CD4-positive, alpha-beta T cell treated with Interleukin-15 for 1 hour (primary cell): Measurements from ENCODE around the gene ZFP62.

Source experiments
- DNase-seq: peaks from one replicate; pipeline ENCODE4 v3.0.0-alpha.2; 2020

ZFP62 gene

GRCh38 chr5:180866985-180867384, 5.9 kb upstream of the ZFP62 start:
- no peak for DNase-seq

- DNase-seq = no peak
Observed at GRCh38 chr5:180865981-180866695, 5.1 kb upstream of the ZFP62 start.

- DNase-seq = no peak
Observed at GRCh38 chr5:180862645-180863044, 1.6 kb upstream of the ZFP62 start.

GRCh38 chr5:180860273-180860886, 696 bp downstream of the ZFP62 start:
- DNase-seq = peak; percentile 73

GRCh38 chr5:180858586-180858985, 2.5 kb downstream of the ZFP62 start:
- DNase-seq = no peak

GRCh38 chr5:180853848-180854176, 7.3 kb downstream of the ZFP62 start:
- no peak for DNase-seq

GRCh38 chr5:180853121-180853847, 7.8 kb downstream of the ZFP62 start:
- DNase-seq = no peak

- DNase-seq = no peak
Observed at GRCh38 chr5:180852495-180852894, 8.6 kb downstream of the ZFP62 start.

GRCh38 chr5:180850434-180851078, 10.5 kb downstream of the ZFP62 start:
- DNase-seq = no peak

- no peak for DNase-seq
Observed at GRCh38 chr5:180849827-180850226, 11.2 kb downstream of the ZFP62 start.

- no peak for DNase-seq
Observed at GRCh38 chr5:180848878-180849277, 12.2 kb downstream of the ZFP62 start.

GRCh38 chr5:180848265-180848664, 12.8 kb downstream of the ZFP62 start:
- DNase-seq = no peak

GRCh38 chr5:180847026-180847425, 14.1 kb downstream of the ZFP62 start:
- DNase-seq = no peak

GRCh38 chr5:180844858-180845257, 16.2 kb downstream of the ZFP62 start:
- no peak for DNase-seq

GRCh38 chr5:180844432-180844831, 16.6 kb downstream of the ZFP62 start:
- DNase-seq = no peak

GRCh38 chr5:180839935-180840334, 21.1 kb downstream of the ZFP62 start:
- DNase-seq = no peak

GRCh38 chr5:180839227-180839626, 21.8 kb downstream of the ZFP62 start:
- no peak for DNase-seq

- no peak for DNase-seq
Observed at GRCh38 chr5:180837478-180837877, 23.6 kb downstream of the ZFP62 start.

GRCh38 chr5:180832638-180833068, 28.4 kb downstream of the ZFP62 start:
- peak; percentile 44 for DNase-seq

- peak; percentile 79 for DNase-seq
Observed at GRCh38 chr5:180831139-180832093, 29.7 kb downstream of the ZFP62 start.

GRCh38 chr5:180830253-180831138, 30.6 kb downstream of the ZFP62 start:
- DNase-seq = peak; percentile 81
